HPDE6-E6E7 (cell line): ENCODE data around the gene TIPIN.
"Not testable (repeated sequence)": the region's sequence is repeated elsewhere in the genome, so short reads cannot be mapped to it uniquely, and the experiment has no call there.

Experiments
- DNase-seq: peaks from one replicate; pipeline ENCODE4 v3.0.0; 2011; ENCODE audit warnings: missing footprints; ENCODE audit errors: extremely low spot score

The TIPIN gene, protein sequence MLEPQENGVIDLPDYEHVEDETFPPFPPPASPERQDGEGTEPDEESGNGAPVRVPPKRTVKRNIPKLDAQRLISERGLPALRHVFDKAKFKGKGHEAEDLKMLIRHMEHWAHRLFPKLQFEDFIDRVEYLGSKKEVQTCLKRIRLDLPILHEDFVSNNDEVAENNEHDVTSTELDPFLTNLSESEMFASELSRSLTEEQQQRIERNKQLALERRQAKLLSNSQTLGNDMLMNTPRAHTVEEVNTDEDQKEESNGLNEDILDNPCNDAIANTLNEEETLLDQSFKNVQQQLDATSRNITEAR

DNA sequence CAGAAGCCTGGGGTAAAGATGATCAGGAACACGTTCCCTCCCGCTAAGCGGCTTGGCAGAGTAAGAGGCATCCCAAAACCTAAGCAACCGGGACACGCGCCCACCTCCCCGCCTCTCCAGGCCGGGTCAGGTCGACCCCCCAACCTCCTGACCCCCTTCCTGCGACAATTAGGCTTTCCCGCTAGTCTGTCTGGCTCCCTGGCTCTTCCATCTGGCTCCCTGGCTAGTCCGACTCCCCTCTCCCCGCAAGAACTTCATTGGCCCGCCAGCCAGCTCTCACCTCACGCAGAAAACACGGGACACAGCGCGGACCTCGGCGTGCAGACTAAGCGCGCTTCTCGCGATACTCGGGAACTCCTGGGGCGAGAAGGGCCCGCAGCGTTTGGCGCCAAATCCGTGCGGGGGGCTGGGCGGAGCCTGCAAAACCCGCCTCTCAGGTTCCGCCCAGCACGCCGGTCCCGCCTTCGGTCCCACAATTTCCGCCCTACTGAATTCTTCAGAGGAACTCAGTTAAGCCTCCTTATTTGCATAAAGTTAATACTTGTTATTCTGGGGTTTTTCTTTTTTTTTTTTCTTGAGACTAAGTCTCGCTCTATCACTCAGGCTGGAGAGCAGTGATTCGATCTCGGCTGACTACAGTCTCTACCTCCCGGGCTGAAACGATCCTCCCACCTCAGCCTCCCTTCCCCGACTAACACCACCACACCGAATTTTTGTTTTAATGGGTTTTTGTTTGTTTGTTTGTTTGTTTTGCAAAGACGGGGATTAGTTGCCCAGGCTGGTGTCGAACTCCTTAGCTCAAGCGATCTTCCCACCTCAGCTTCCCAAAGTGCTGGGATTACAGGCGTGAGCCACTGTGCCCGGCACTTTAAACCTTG, at the start of gene TIPIN:
TIPIN (minus strand) TSS at position 327 of the 878 bp plus-strand sequence. CDS start 3,738 bp downstream, outside the sequence.
- peak; percentile 95 for DNase-seq

DNA sequence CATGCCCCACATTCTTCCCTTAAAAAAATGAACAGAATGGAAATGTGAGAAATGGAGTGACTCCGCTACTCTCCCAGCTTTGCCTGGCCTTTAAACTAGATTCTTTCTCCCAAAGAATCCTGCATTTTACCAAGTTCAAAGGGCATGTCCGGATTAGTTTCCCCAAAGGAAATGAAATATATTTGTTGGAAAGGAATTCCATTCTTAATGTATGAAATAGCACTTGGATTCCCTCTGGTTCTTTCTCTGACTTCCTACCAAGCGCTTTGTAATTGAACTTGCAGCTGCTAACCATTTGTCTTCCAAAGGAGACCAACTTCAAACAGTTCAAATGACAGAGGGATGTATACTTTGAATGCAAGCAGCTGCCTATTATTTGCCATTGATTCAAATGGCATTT, 49.1 kb upstream of the TIPIN start:
- DNase-seq = no peak

- DNase-seq = no peak
Observed at GRCh38 chr15:66405007-66405406, 48.5 kb upstream of the TIPIN start.

GRCh38 chr15:66404532-66404931, 48.0 kb upstream of the TIPIN start:
- DNase-seq = no peak

DNA sequence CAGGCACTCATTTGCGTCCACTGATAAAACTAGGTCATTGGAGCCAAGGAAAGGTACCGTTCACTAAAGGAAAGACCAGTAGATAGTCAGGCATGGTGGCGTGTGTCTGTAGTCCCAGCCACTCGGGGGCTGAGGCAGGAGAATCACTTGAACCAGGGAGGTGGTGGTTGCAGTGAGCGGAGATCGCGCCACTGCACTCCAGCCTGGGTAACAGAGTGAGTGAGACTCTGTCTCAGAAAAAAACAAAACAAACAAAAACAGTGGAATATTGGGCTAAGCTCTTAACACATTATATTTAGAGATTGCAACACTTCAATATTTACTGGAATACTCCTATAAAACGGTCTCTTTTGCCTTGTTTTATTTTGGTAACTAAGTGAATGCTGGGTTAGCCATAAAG, 47.6 kb upstream of the TIPIN start:
- no peak for DNase-seq

GRCh38 chr15:66403323-66403722, 46.8 kb upstream of the TIPIN start:
- DNase-seq = no peak

DNA sequence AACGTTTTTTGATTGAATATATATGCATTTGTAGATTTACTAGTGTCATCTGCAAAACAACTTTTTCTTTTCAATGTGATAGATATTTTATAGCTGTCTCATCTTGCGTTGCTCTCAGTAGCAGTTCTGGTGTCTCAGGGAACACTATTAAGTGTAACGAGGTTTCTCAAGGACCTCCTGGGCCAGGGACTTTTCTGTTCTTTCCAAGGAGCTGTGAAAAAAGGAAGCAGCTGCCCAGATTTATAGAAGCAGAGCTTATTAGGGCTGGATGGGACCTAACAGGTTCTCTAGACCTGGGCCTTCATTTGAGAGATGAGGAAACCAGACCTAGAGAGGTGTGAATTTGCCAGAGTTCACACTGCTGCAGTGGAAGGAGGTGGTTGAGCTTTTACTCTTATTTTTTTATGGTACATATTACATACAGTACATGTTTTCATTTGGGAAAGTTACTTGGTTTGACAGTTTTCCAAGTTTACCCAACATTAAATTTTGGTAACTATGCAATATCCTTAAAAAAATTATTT, 46.3 kb upstream of the TIPIN start:
- no peak for DNase-seq

GRCh38 chr15:66401130-66402021, 44.9 kb upstream of the TIPIN start:
- DNase-seq = peak; percentile 13

DNA sequence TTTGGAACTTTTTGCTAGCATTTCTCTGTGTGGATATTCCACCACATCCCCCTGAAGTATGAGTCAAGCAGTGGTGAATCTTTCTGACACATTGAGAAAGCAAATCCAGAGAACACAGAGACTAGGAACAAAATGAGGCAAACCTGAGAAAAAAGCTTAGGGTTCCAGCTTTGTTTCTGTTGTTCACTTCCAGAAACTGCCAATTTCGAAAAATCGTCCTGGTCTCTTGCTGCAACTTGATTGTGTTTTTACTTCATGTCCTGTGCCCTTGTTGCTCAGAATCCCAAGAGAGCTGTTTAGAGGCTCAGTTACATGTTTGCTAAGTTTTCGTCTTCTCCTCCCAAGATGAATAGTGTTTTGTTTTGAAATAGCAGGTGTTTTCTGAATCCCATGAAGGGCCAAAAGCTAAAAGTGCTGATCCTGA, 43.9 kb upstream of the TIPIN start:
- DNase-seq = no peak

GRCh38 chr15:66399276-66399675, 42.8 kb upstream of the TIPIN start:
- no peak for DNase-seq

GRCh38 chr15:66394915-66395314, 38.4 kb upstream of the TIPIN start:
- no peak for DNase-seq

GRCh38 chr15:66394472-66394871, 38.0 kb upstream of the TIPIN start:
- no peak for DNase-seq

GRCh38 chr15:66393037-66393436, 36.6 kb upstream of the TIPIN start:
- DNase-seq = not testable (repeated sequence)

DNA sequence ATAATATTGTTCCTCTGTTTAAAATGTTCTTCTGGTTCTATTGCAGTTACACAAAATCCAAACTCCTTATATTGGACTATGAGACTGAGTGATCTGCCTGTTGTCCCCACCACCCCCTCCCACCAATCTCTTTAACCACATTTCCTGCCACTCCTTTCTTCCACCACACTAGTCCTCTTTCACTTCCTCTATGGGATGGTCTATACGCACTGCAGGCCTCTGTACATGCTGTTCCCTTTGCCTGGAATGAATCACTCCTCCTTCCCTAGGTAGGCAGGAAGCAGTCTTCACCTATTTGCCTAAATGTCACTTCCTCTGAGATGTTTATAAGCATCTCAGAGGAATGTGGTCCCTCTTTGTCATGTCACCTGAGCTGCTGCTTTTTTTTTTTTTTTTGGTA, 34.2 kb upstream of the TIPIN start:
- DNase-seq = peak; percentile 23

DNA sequence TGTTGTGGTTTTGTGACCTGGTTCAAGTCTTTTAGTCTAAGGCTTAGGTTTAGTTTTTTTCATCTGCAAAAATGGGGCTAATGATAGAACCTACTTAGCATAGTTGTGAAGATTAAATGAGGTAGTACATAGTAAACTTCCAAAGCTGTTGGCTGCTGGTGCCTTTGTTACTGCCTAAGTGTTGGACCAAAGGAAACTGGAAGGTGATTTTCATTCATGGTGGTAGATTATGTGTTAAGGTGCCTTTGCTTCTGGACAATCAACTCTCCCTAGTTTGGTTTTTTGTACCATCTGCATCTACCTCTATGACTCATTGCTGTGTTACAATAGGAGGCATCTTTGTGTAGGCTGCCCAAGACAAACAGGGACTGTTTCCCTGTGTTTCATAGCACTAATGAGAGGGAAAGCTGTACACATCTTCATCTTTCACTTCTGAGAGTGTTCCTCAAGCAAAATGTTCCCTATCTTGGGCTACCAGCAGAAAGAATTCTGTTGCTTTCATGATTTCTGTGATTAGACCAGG, 33.4 kb upstream of the TIPIN start:
- DNase-seq = peak; percentile 22

GRCh38 chr15:66389098-66389858, 32.8 kb upstream of the TIPIN start:
- DNase-seq = no peak

- no peak for DNase-seq
Observed at GRCh38 chr15:66388576-66388975, 32.1 kb upstream of the TIPIN start.

GRCh38 chr15:66388043-66388363, 31.5 kb upstream of the TIPIN start:
- no peak for DNase-seq

DNA sequence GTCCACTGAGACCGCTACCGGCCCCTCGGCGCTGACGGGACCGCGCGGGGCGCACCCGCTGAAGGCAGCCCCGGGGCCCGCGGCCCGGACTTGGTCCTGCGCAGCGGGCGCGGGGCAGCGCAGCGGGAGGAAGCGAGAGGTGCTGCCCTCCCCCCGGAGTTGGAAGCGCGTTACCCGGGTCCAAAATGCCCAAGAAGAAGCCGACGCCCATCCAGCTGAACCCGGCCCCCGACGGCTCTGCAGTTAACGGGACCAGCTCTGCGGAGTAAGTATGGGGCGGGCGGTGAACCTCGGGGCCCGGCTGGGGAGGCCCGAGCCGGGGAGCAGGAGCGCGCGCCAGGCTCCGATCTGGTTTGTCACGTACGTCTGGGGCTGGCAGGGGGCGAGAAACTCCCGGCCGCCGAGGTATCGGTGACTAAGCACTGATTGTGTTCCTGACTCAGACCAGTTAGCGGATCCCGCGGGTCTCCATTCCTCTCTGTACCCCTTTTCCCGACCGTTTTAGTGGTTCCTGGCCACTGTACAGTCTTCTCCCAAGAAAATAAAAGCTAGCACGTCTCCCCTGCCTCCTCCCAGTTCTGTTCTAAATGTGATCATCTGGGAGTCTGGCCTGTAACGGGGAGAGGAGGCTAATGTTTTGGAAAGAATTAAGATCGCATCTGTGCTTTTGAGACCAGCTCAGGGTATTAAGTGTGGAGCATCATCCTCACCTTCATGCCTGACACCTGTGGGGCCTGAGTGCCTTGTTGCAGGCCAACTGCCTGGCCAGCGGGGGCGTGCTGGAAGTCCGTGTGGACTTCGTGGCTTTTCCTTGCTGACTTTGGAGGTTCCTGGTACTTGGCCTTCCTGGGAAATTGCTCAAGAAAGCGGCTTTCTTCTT, 30.9 kb upstream of the TIPIN start:
- peak; percentile 53 for DNase-seq
